Measurements from ENCODE around the gene WWOX. TPM values are rescaled to one million over a fixed set of nuclear protein-coding genes. Genes with fewer than 3 reads are reported as not detected.

The WWOX gene
- total and polyA plus RNA-seq, 2 donors (not counting 1 experiment from before 2014, with no cell fraction given), result 10.5 to 42.3 TPM

GRCh38 chr16:78428193-78428592 is 328.7 kb downstream of the WWOX start:
- Mint-ChIP-seq H3K4me1 (no peaks in the 10 kb centered on the region), H3K9me3 (ENCODE audit: insufficient read depth) (no peaks in the 10 kb centered on the region), H3K27ac (no peak overlapping the region), H3K27me3 (no peaks in the 10 kb centered on the region), H3K4me3 (no peak overlapping the region)
- Histone ChIP-seq H3K4me3 (ENCODE audit: control extremely low read depth in 1 of 5, extremely low read depth in 1 of 5, insufficient read depth in 1 of 5, low read depth in 2 of 5, low read length in 4 of 5) (no peak overlapping the region), H2AFZ (ENCODE audit: insufficient read depth, low read depth, low read length, poor library complexity, severe bottlenecking) (no peak overlapping the region), H3K27ac (ENCODE audit: low read length in 2 of 2) (no peak overlapping the region), H4K20me1 (ENCODE audit: control insufficient read depth, insufficient read depth, low read length, poor library complexity, severe bottlenecking) (no peaks in the 10 kb centered on the region), H3K27me3 (replicated peaks in 1 of 4; ENCODE audit: control extremely low read depth in 1 of 4, control insufficient read depth in 3 of 4, insufficient read depth in 4 of 4, low read length in 3 of 4) (no peaks in the 10 kb centered on the region), H3K9me3 (ENCODE audit: control extremely low read depth in 1 of 3, control insufficient read depth in 2 of 3, insufficient read depth in 1 of 3, low read length in 2 of 3) (no peaks in the 10 kb centered on the region), H3K79me2 (ENCODE audit: control insufficient read depth, insufficient read depth, low read length) (no peaks in the 10 kb centered on the region), H3K36me3 (replicated peaks in 1 of 2; ENCODE audit: control extremely low read depth in 1 of 2, control insufficient read depth in 1 of 2, extremely low read depth in 1 of 2, insufficient read depth in 2 of 2, low read length in 1 of 2) (no peaks in the 10 kb centered on the region), H3K4me1 (ENCODE audit: control insufficient read depth in 2 of 2, insufficient read depth in 2 of 2, low read length in 2 of 2) (no peaks in the 10 kb centered on the region), H3K9ac (ENCODE audit: low read length) (no peak overlapping the region), H3K4me2 (replicated peaks; ENCODE audit: low read depth, low read length, poor library complexity, severe bottlenecking) (no peak overlapping the region)
- 47% methylated on average over 2 of the region's 3 CpGs for WGBS (ENCODE audit: insufficient coverage)
- CTCF ChIA-PET, result no interaction called here
- TF ChIP-seq EZH2 (IDR thresholded peaks at IDR 0.05; ENCODE audit: borderline replicate concordance, insufficient read depth, low read depth, low read length, poor library complexity, severe bottlenecking), result no peak
- TF ChIP-seq CTCF (IDR thresholded peaks at IDR 0.05), result no peak
- no peak for DNase-seq
- POLR2A ChIA-PET, result no interaction called here
- intact Hi-C loops (cut with micrococcal nuclease), result no loop called here
- no peak for ATAC-seq (ENCODE audit: low read depth)

GRCh38 chr16:78430281-78430680 is 330.8 kb downstream of the WWOX start:
- Histone ChIP-seq H3K9me3 (ENCODE audit: control extremely low read depth in 1 of 3, control insufficient read depth in 2 of 3, insufficient read depth in 1 of 3, low read length in 2 of 3) (no peaks in the 10 kb centered on the region), H3K4me3 (ENCODE audit: control extremely low read depth in 1 of 5, extremely low read depth in 1 of 5, insufficient read depth in 1 of 5, low read depth in 2 of 5, low read length in 4 of 5) (no peak overlapping the region), H3K36me3 (replicated peaks in 1 of 2; ENCODE audit: control extremely low read depth in 1 of 2, control insufficient read depth in 1 of 2, extremely low read depth in 1 of 2, insufficient read depth in 2 of 2, low read length in 1 of 2) (no peaks in the 10 kb centered on the region), H3K27me3 (replicated peaks in 1 of 4; ENCODE audit: control extremely low read depth in 1 of 4, control insufficient read depth in 3 of 4, insufficient read depth in 4 of 4, low read length in 3 of 4) (no peaks in the 10 kb centered on the region), H3K79me2 (ENCODE audit: control insufficient read depth, insufficient read depth, low read length) (no peaks in the 10 kb centered on the region), H3K4me1 (ENCODE audit: control insufficient read depth in 2 of 2, insufficient read depth in 2 of 2, low read length in 2 of 2) (no peaks in the 10 kb centered on the region), H2AFZ (ENCODE audit: insufficient read depth, low read depth, low read length, poor library complexity, severe bottlenecking) (no peak overlapping the region), H3K9ac (ENCODE audit: low read length) (no peak overlapping the region), H4K20me1 (ENCODE audit: control insufficient read depth, insufficient read depth, low read length, poor library complexity, severe bottlenecking) (no peaks in the 10 kb centered on the region), H3K27ac (ENCODE audit: low read length in 2 of 2) (no peak overlapping the region), H3K4me2 (replicated peaks; ENCODE audit: low read depth, low read length, poor library complexity, severe bottlenecking) (no peak overlapping the region)
- no peak for DNase-seq
- no peak overlapping the region for H3K4me3 Mint-ChIP-seq
- intact Hi-C loops (cut with micrococcal nuclease), result no loop called here
- no peak overlapping the region for H3K27ac Mint-ChIP-seq
- ChIA-PET CTCF (no interaction called here), POLR2A (no interaction called here)
- WGBS (ENCODE audit: insufficient coverage), result 94% methylated on average over 2 of the region's 4 CpGs
- H3K4me1 Mint-ChIP-seq, result no peaks in the 10 kb centered on the region
- H3K27me3 Mint-ChIP-seq, result no peaks in the 10 kb centered on the region
- H3K9me3 Mint-ChIP-seq (ENCODE audit: insufficient read depth), result no peaks in the 10 kb centered on the region
- no peak for ATAC-seq (ENCODE audit: low read depth)
- TF ChIP-seq CTCF (IDR thresholded peaks at IDR 0.05) (no peak), EZH2 (IDR thresholded peaks at IDR 0.05; ENCODE audit: borderline replicate concordance, insufficient read depth, low read depth, low read length, poor library complexity, severe bottlenecking) (no peak)
